Common myeloid progenitor, CD34-positive (primary cell): Measurements from ENCODE around the gene HMCES.

ENCODE experiments used
- CTCF ChIA-PET: fragments of 350-600 bp; sonication (Branson Sonifier 250); formaldehyde crosslinking; loops from one replicate; lab custom pipeline; 2021; ENCODE audit warnings: antibody characterized with exemption; lab: Charles Lee
- POLR2A ChIA-PET: fragments of 350-600 bp; sonication (Branson Sonifier 250); formaldehyde crosslinking; loops from one replicate; lab custom pipeline; 2021; ENCODE audit warnings: antibody characterized with exemption; lab: Charles Lee
- DNase-seq, 3 donors: peaks; one replicate each; pipeline versions ENCODE4 v3.0.0 to v3.0.0-alpha.2; 2013
- H3K27ac ChIP-seq, 2 experiments: 1 replicate in 1 of 2; 2 replicates in 1 of 2; pipeline ENCODE4 v1.7.0; 2013; ENCODE audit warnings: inconsistent platforms in 2 of 2, low read length in 2 of 2, mild to moderate bottlenecking in 2 of 2, low read depth in 1 of 2, moderate library complexity in 1 of 2; ENCODE audit not compliant: severe bottlenecking in 2 of 2, insufficient read depth in 1 of 2, poor library complexity in 1 of 2
- H3K27me3 ChIP-seq, 5 experiments: replicated peaks in 2 of 5; 1 replicate in 3 of 5; 2 replicates in 2 of 5; pipeline versions ENCODE4 v1.6.1 to v1.7.0; 2013; ENCODE audit warnings: low read length in 4 of 5, mild to moderate bottlenecking in 2 of 5, moderate library complexity in 2 of 5, inconsistent platforms in 1 of 5; ENCODE audit not compliant: insufficient read depth in 5 of 5, control insufficient read depth in 4 of 5
- H3K36me3 ChIP-seq, 4 experiments: 1 replicate in 2 of 4; 2 replicates in 2 of 4; pipeline versions ENCODE4 v1.6.1 to v1.7.0; 2013; ENCODE audit warnings: low read length in 3 of 4, control low read depth in 1 of 4, mild to moderate bottlenecking in 1 of 4; ENCODE audit not compliant: control insufficient read depth in 4 of 4, insufficient read depth in 4 of 4
- H3K4me1 ChIP-seq, 4 experiments: 1 replicate in 3 of 4; 2 replicates in 1 of 4; pipeline versions ENCODE4 v1.6.1 to v1.7.1; 2013; ENCODE audit warnings: low read length in 3 of 4, mild to moderate bottlenecking in 3 of 4, control low read depth in 1 of 4, inconsistent platforms in 1 of 4, moderate library complexity in 1 of 4; ENCODE audit not compliant: control insufficient read depth in 4 of 4, insufficient read depth in 4 of 4; ENCODE audit errors: control extremely low read depth in 1 of 4
- H3K4me3 ChIP-seq, 7 experiments: 1 replicate in 4 of 7; 2 replicates in 3 of 7; pipeline versions ENCODE4 v1.5.1 to v1.7.0; 2013; ENCODE audit warnings: mild to moderate bottlenecking in 7 of 7, low read length in 6 of 7, moderate library complexity in 6 of 7, inconsistent platforms in 2 of 7, low read depth in 2 of 7, control low read depth in 1 of 7; ENCODE audit not compliant: insufficient read depth in 4 of 7, control insufficient read depth in 1 of 7; ENCODE audit errors: extremely low read depth in 1 of 7
- H3K9me3 ChIP-seq, 5 experiments: 1 replicate in 4 of 5; 2 replicates in 1 of 5; pipeline versions ENCODE4 v1.6.1 to v1.7.1; 2013; ENCODE audit warnings: low read length in 4 of 5, mild to moderate bottlenecking in 2 of 5, inconsistent platforms in 1 of 5, low read depth in 1 of 5, moderate library complexity in 1 of 5; ENCODE audit not compliant: control insufficient read depth in 4 of 5, insufficient read depth in 2 of 5; ENCODE audit errors: control extremely low read depth in 1 of 5
- WGBS: methylation state at CpG from one replicate; pipeline ENCODE4 v1.1.5; 2013; ENCODE audit not compliant: insufficient coverage; 5-methylcytosine and 5-hydroxymethylcytosine counted together

HMCES gene

DNA sequence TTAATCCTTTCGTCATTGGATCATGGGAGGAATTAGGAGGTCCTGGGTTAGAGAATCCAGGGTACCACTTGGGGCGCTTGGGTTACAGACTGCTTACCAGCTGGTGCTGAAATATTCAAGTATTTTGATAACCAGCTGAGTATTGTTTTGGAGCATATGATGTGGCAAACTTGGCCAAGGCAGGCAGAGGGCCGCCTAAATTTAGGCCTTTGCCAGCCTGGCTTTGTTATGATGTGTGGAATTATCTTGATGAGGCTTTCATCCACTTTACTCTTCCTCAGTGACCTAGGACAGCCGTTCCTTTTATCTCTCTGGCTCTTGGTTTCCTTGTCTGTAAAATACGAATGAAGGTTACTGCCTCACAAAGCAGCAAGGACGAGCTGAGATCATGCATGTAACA lies 22.4 kb upstream of the HMCES start:
- no peak overlapping the region for H3K27ac ChIP-seq
- DNase-seq, result no peak
- CTCF ChIA-PET, result interaction anchor here (1.1 to 2.6 kb wide), 2 partner anchors 10 to 13 kb away, joined by 3 to 11 read pairs; no protein-coding TSS in a partner anchor
- POLR2A ChIA-PET, result no interaction called here
- no peaks in the 10 kb centered on the region for H3K9me3 ChIP-seq
- no peaks in the 10 kb centered on the region for H3K4me1 ChIP-seq
- H3K36me3 ChIP-seq, result peaks cover 34 to 84% (median 74%) of the 10 kb centered on the region in 4 experiments
- H3K27me3 ChIP-seq, result no peaks in the 10 kb centered on the region
- no peak overlapping the region for H3K4me3 ChIP-seq
- WGBS, result 98% methylated on average over 5 of the region's 6 CpGs

DNA sequence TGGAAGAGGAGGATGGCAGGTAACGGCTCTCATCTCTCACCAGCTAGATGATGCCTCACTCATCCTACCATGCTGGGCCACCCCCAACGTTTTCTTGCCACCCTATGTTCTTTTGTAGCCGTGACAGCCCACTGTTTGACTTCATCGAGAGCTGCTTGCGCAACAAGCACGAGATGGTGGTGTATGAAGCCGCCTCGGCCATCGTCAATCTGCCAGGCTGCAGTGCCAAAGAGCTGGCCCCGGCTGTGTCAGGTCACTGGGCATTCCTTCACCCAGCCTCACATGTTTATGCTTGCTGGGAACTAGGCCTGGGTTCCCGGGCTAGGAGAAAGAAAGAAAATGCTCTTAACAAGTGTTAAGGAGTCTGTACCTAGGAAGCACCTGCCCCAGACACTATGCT lies 21.1 kb upstream of the HMCES start:
- no peak overlapping the region for H3K27ac ChIP-seq
- no peaks in the 10 kb centered on the region for H3K4me1 ChIP-seq
- H3K27me3 ChIP-seq, result no peaks in the 10 kb centered on the region
- ChIA-PET POLR2A (no interaction called here), CTCF (interaction anchor here (2.6 kb wide), 1 partner anchor 11 kb away, joined by 11 read pairs; no protein-coding TSS in a partner anchor)
- H3K36me3 ChIP-seq, result peaks cover 34 to 89% (median 72%) of the 10 kb centered on the region in 4 experiments
- 94% methylated on average over 9 of the region's 11 CpGs for WGBS
- no peak overlapping the region for H3K4me3 ChIP-seq
- no peaks in the 10 kb centered on the region for H3K9me3 ChIP-seq
- DNase-seq, result no peak

DNA sequence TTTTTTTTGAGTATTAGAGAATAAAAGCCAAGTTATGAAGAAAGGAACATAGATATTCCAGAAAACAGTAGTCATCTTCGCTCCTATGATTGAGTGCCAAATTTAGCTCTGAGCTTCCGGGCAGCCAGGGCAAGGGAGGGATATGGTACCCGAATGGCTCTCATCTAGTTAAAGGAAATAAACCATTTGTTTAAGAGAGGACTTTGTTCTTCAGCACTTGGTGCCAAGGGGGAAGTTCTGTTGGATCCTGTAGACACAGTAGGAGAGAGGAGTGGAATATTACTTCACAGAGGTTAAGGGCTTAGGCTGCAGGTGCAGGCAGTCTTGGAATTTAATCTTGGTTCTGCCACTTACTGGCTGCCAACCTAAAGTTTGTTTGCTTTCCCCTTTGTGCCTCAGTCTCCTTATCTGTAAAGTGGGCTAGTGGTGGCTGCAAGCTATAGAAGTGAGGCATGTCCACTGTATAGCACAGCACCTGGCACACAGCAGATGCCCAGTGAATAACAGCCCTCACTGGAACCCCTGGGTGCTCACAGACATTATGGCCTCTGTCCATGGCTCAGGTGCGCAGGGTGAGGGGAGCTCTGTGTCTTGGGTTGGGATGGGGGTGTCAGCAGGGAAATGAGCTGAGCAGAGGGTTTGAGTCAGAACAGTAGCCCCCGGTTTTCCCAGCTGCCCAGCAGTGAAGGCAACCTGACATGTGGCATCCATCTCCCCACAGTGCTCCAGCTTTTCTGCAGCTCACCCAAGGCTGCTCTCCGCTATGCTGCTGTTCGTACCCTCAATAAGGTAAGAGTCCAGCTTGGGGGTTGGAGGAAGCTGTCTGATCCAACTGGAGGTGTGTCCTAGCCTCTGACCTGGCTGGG lies 18.8 kb upstream of the HMCES start:
- H3K27ac ChIP-seq, result no peak overlapping the region
- POLR2A ChIA-PET, result no interaction called here
- CTCF ChIA-PET, result no interaction called here
- H3K4me3 ChIP-seq, result no peak overlapping the region
- 98% methylated on average over 6 of the region's 7 CpGs for WGBS
- H3K4me1 ChIP-seq, result no peaks in the 10 kb centered on the region
- H3K9me3 ChIP-seq, result no peaks in the 10 kb centered on the region
- no peak for DNase-seq
- H3K27me3 ChIP-seq, result no peaks in the 10 kb centered on the region
- peaks cover 39 to 90% (median 73%) of the 10 kb centered on the region in 4 experiments for H3K36me3 ChIP-seq

DNA sequence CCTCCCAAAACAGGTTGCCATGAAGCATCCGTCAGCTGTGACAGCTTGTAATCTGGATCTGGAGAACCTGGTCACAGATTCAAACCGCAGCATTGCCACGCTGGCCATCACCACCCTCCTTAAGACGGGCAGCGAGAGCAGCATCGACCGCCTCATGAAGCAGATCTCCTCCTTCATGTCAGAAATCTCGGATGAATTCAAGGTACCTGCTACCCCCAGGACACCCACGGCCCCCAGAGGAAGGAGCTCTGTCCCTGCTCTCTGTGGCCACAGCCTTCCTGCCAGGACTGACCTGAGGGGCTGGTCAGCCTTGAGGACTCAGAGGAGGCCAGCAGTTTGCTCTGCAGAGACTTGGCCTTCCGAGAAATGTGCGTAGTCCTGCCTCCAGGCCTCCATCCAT lies 18.1 kb upstream of the HMCES start:
- H3K36me3 ChIP-seq, result peaks cover 42 to 89% (median 77%) of the 10 kb centered on the region in 4 experiments
- no peak overlapping the region for H3K27ac ChIP-seq
- H3K4me1 ChIP-seq, result no peaks in the 10 kb centered on the region
- no peaks in the 10 kb centered on the region for H3K9me3 ChIP-seq
- POLR2A ChIA-PET, result interaction anchor here (0.8 kb wide), 2 partner anchors 30 to 54 kb away, joined by 3 to 6 read pairs; no protein-coding TSS in a partner anchor
- CTCF ChIA-PET, result interaction anchor here (1.2 to 1.6 kb wide), 3 partner anchors 14 to 41 kb away, joined by 4 to 5 read pairs (median 4); no protein-coding TSS in a partner anchor
- 97% methylated on average over 11 of the region's 11 CpGs for WGBS
- no peak for DNase-seq
- H3K27me3 ChIP-seq, result no peaks in the 10 kb centered on the region
- no peak overlapping the region for H3K4me3 ChIP-seq

DNA sequence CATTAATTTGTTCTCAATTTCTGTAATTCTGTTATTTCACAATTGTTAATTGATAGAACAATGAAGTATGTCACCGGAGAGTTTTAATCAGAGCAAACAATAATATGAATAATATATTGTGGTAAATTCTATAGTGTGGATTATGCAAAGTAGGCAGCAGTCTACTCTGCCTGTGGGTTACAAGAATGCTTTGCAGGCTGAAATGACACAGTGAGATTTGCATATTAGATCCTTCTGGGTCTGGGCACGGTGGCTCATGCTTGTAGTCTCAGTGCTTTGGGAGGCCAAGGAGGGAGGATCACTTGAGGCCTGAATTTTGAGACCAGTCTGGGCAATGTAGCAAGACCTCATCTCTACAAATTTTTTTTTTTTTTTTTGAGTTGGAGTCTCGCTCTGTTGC lies 16.8 kb upstream of the HMCES start:
- CTCF ChIA-PET, result interaction anchor here (0.8 to 1.6 kb wide), 4 partner anchors 15 to 93 kb away, joined by 3 to 5 read pairs (median 4); no protein-coding TSS in a partner anchor

DNA sequence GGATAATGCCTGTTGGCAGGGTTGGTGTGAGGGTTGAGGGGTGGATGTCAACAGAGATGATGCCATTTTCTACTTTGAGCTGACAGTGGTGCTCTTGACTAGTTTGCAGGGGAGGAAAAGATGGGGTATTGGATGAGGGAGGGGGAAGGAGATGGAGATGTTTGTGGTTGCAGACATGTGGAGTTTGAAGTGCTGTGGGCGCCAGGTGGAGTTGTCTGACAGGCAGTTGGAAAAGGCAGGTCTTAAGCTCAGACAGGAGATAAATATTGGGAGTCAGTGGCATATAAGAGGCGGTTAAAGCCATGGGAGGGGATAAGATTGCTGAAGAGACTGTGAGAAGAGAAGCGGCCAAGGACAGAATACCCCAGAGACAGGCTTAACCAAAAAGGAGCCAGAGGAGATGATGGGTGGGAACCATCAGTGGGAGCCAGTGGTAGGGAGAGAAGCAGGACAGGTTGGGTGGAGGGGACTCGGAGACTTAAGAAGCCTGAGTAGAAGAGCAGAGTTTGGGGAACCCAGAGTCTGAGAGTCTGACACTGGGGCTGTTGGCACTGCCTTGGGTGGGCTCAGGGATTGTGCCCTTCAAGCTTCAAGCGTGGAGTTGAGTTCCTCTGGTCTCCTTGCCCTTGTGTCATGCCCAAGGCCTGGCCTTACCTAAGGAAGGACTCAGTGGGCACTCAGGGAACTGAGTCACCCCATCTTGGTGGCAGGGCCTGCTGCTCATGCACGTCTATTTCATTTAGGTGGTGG lies 15.3 kb upstream of the HMCES start:
- Histone ChIP-seq H3K27me3 (no peaks in the 10 kb centered on the region), H3K36me3 (peaks cover 41 to 88% (median 77%) of the 10 kb centered on the region in 4 experiments), H3K4me3 (no peak overlapping the region), H3K9me3 (no peaks in the 10 kb centered on the region), H3K4me1 (no peaks in the 10 kb centered on the region), H3K27ac (no peak overlapping the region)
- CTCF ChIA-PET, result interaction anchor here (1.2 kb wide), 2 partner anchors 9 to 53 kb away, joined by 3 to 5 read pairs; a partner anchor contains a TSS
- POLR2A ChIA-PET, result interaction anchor here (1.0 kb wide), 1 partner anchor 10 kb away, joined by 6 read pairs; no protein-coding TSS in a partner anchor
- DNase-seq, result no peak
- WGBS, result 93% methylated on average over 6 of the region's 6 CpGs

More for the DNA sequence above, 16.8 kb upstream of the HMCES start:
- H3K4me3 ChIP-seq, result no peak overlapping the region
- no peak overlapping the region for H3K27ac ChIP-seq
- peaks cover 33 to 89% (median 80%) of the 10 kb centered on the region in 4 experiments for H3K36me3 ChIP-seq
- DNase-seq, result no peak
- H3K4me1 ChIP-seq, result no peaks in the 10 kb centered on the region
- POLR2A ChIA-PET, result no interaction called here
- H3K9me3 ChIP-seq, result no peaks in the 10 kb centered on the region
- WGBS, result 100% methylated on average over 1 of the region's 3 CpGs
- H3K27me3 ChIP-seq, result no peaks in the 10 kb centered on the region
